RCC 7860 (cell line): ENCODE results near the gene NFIB.

Experiments
- DNase-seq: peaks from one replicate; pipeline ENCODE4 v3.0.0-alpha.2; 2015; ENCODE audit warnings: low spot score
- FAIRE-seq: peaks from 2 replicates; lab custom pipeline; 2012; peaks lifted over from hg19 to GRCh38; lab: Jason Lieb, UNC

The NFIB gene

DNA sequence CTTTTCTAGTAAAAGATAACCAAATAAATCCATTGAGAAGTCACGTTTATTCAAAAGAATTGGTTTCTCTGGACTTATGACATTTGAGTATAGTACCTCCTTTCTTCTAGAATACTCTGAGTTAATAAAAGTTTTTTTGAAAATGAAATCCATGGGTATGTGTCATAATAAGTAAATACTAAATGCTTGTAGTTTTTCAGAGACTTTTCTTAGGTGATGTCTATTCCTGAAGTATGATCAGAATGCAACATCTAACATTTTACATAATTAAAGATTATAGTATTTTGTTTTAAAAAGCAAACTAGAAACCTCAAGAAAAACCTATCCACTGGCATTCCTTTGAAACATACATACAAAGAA, 63.2 kb downstream of the NFIB start:
- no peak for FAIRE-seq
- DNase-seq, result no peak

DNA sequence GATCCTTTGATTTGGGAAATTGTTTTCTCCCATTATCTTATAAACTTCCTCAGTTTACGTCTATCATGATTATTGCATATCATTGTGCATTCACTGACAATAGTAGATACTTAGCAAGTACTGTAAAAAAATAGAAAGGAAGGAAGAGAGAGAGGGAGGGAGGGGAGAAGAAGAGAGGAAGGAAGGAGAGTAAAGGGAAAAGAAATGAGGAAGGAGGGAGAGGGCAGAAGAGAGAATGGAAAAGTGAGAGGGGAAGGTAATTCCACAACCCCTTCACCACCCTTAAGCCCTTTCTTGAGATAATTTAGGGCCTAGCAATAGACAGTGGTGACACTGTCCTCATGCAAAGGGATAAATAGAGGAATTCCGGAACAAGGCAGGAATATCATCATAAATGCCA, 64.4 kb downstream of the NFIB start:
- DNase-seq (no peak), FAIRE-seq (no peak)

- no peak for FAIRE-seq
- no peak for DNase-seq
Measured at GRCh38 chr9:14248149-14248548, 65.8 kb downstream of the NFIB start.

DNA sequence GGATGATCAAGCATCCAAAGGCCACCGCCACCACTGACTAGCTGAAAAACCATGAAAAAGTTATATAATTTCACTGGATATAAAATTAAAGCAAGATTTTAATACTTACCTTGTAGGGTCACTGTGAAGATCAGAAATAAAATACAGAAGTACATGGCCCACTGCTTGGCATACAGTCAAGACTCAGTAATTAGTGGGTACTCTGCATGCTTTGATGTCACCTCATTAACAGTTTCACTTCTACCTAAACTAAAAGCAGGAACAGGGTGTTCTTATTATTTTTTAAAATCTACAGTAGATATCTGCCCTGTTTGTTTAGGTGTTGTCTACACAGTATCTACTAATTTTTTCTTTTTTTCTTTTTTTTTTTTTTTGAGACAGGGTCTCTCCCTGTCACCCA, 66.4 kb downstream of the NFIB start:
- no peak for FAIRE-seq
- DNase-seq, result no peak

GRCh38 chr9:14246951-14247350, 67.0 kb downstream of the NFIB start:
- DNase-seq (no peak), FAIRE-seq (no peak)

- no peak for DNase-seq
- no peak for FAIRE-seq
Measured at GRCh38 chr9:14245901-14246525, 67.9 kb downstream of the NFIB start.

DNA sequence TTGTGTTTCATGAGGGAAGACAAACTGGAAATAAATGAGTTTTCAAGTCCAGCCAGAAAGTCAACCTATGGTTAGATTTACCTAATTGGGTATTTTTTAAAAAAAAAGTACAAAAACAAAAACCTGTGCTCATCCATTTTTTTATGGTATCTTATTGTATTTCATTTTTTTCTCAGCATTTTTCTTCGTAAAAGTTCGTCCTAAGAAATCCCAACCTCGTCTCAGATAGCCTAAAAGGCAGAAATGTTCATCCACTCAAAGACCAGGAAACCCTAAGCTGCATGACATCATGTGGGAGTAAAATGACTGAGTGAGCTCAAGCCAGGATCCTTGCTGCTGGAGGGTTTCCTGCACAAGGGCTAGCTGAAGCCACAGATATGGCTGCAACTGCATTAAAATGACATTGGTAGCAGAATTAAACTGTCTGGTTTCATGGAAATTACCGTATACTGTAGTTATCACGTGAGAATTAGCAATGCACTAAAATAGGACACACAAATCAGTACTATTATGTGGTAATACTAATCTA, 70.4 kb downstream of the NFIB start:
- no peak for DNase-seq
- no peak for FAIRE-seq

- DNase-seq (no peak), FAIRE-seq (no peak)
Measured at GRCh38 chr9:14242150-14242805, 71.7 kb downstream of the NFIB start.

- FAIRE-seq (no peak), DNase-seq (no peak)
Measured at GRCh38 chr9:14240537-14240936, 73.4 kb downstream of the NFIB start.

GRCh38 chr9:14238518-14238917, 75.4 kb downstream of the NFIB start:
- DNase-seq (peak; percentile 52), FAIRE-seq (peak; percentile 74)

GRCh38 chr9:14238079-14238478, 75.9 kb downstream of the NFIB start:
- no peak for FAIRE-seq

GRCh38 chr9:14236591-14236990, 77.3 kb downstream of the NFIB start:
- no peak for DNase-seq
- no peak for FAIRE-seq

More at GRCh38 chr9:14238079-14238478, 75.9 kb downstream of the NFIB start:
- DNase-seq, result peak; percentile 16

- FAIRE-seq (no peak), DNase-seq (no peak)
Measured at GRCh38 chr9:14232111-14232510, 81.8 kb downstream of the NFIB start.

GRCh38 chr9:14231196-14231990, 82.5 kb downstream of the NFIB start:
- DNase-seq, result no peak
- FAIRE-seq, result no peak

GRCh38 chr9:14228602-14229001, 85.3 kb downstream of the NFIB start:
- no peak for DNase-seq
- FAIRE-seq, result no peak

- no peak for DNase-seq
- no peak for FAIRE-seq
Measured at GRCh38 chr9:14226855-14227532, 86.9 kb downstream of the NFIB start.

- DNase-seq (no peak), FAIRE-seq (no peak)
Measured at GRCh38 chr9:14223081-14223480, 90.9 kb downstream of the NFIB start.

DNA sequence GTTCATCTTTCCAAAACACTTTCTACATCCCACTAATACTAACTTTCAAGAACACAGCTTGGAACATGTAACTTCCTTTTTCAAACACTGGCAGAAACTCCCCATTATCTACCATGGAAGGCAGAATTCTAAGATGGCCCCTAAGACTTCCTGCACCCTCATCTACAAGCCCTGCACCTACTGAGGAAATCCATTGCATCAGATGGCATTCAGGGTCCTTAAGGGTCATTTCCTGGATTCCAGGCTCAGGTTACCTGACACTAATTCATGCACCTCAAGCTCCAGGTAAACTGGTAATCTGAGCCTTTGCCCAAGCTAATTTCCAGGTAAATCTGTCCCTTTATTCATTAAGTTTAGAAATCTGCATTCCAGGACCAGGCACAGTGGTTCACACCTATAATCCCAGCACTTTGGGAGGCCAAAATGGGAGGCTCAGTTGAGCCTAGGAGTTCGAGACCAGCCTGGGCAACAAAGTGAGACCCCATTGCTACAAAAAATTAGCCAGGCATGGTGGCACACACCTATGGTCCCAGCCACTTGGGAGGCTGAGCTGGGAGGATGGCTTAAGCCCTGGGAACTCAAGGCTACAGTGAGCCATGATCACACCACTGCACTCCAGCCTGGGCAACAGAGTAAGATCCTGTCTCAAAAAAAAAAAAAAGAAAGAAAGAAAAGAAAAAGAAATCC, 91.6 kb downstream of the NFIB start:
- DNase-seq (no peak), FAIRE-seq (no peak)

- DNase-seq, result peak; percentile 66
- peak; percentile 76 for FAIRE-seq
Measured at GRCh38 chr9:14221558-14221957, 92.4 kb downstream of the NFIB start.

- DNase-seq (peak; percentile 9), FAIRE-seq (no peak)
Measured at GRCh38 chr9:14221119-14221518, 92.8 kb downstream of the NFIB start.

DNA sequence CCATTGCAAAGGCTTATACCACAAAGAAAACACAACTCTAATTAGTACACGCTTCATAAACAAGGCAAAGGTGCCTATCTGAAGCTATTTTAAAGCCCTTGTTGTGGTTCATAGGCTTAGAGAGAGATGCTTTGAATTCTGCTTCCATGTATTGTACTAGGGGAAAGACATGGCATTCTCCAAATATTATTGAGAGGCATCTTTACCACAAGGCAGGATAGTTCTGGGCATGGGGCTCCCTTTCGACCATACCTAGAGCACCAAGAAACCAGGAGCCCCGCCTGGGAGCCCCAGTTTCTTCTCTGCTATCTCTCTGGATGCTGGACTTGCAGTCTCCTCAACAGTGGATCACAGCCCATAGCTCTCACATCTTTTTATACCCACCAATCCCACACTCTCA, 93.7 kb downstream of the NFIB start:
- no peak for FAIRE-seq

More for the DNA sequence above, 93.7 kb downstream of the NFIB start:
- no peak for DNase-seq
